Measurements from ENCODE around the gene SLC22A7. TPM values are rescaled to one million over a fixed set of nuclear protein-coding genes. Genes with fewer than 3 reads are reported as not detected.

SLC22A7 gene
- total and polyA plus RNA-seq, 3 donors from 2014 or later: not detected

GRCh38 chr6:43254138-43254817, 43.8 kb upstream of the SLC22A7 start:
- DNase-seq: no peak
- Histone ChIP-seq H3K4me3 (no peak overlapping the region), H3K27me3 (no peaks in the 10 kb centered on the region), H3K27ac (no peak overlapping the region), H3K9me3 (no peaks in the 10 kb centered on the region), H3K36me3 (ENCODE audit: low read depth, missing control alignments) (no peaks in the 10 kb centered on the region), H3K4me1 (peaks cover 6% of the 10 kb centered on the region)
- WGBS, 2 donors: 87 to 88% methylated on average over 13 to 15 of the region's 15 CpGs
- intact Hi-C loops (cut with DNase I; ENCODE audit: low total_unique reads): loop anchor here (10.0 kb wide), 1 partner anchor 261 kb away; the partner anchor contains the start of genes LRRC73, POLR1C and YIPF3
- TF ChIP-seq, protein P1, sequence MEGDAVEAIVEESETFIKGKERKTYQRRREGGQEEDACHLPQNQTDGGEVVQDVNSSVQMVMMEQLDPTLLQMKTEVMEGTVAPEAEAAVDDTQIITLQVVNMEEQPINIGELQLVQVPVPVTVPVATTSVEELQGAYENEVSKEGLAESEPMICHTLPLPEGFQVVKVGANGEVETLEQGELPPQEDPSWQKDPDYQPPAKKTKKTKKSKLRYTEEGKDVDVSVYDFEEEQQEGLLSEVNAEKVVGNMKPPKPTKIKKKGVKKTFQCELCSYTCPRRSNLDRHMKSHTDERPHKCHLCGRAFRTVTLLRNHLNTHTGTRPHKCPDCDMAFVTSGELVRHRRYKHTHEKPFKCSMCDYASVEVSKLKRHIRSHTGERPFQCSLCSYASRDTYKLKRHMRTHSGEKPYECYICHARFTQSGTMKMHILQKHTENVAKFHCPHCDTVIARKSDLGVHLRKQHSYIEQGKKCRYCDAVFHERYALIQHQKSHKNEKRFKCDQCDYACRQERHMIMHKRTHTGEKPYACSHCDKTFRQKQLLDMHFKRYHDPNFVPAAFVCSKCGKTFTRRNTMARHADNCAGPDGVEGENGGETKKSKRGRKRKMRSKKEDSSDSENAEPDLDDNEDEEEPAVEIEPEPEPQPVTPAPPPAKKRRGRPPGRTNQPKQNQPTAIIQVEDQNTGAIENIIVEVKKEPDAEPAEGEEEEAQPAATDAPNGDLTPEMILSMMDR (IDR thresholded peaks at IDR 0.05): no peak
- TF ChIP-seq POLR2A (IDR thresholded peaks at IDR 0.05): no peak

GRCh38 chr6:43254846-43255245, 43.2 kb upstream of the SLC22A7 start:
- intact Hi-C loops (cut with DNase I; ENCODE audit: low total_unique reads): loop anchor here (10.0 kb wide), 1 partner anchor 260 kb away; the partner anchor contains the start of genes LRRC73, POLR1C and YIPF3
- Histone ChIP-seq H3K9me3 (no peaks in the 10 kb centered on the region), H3K4me3 (no peak overlapping the region), H3K36me3 (ENCODE audit: low read depth, missing control alignments) (no peaks in the 10 kb centered on the region), H3K27me3 (no peaks in the 10 kb centered on the region), H3K4me1 (peaks cover 6% of the 10 kb centered on the region), H3K27ac (no peak overlapping the region)
- TF ChIP-seq, protein P1 (IDR thresholded peaks at IDR 0.05): no peak
- no peak for TF ChIP-seq POLR2A (IDR thresholded peaks at IDR 0.05)
- DNase-seq: no peak
- 81 to 88% methylated on average over 11 of the region's 11 CpGs for WGBS, 2 donors

DNA sequence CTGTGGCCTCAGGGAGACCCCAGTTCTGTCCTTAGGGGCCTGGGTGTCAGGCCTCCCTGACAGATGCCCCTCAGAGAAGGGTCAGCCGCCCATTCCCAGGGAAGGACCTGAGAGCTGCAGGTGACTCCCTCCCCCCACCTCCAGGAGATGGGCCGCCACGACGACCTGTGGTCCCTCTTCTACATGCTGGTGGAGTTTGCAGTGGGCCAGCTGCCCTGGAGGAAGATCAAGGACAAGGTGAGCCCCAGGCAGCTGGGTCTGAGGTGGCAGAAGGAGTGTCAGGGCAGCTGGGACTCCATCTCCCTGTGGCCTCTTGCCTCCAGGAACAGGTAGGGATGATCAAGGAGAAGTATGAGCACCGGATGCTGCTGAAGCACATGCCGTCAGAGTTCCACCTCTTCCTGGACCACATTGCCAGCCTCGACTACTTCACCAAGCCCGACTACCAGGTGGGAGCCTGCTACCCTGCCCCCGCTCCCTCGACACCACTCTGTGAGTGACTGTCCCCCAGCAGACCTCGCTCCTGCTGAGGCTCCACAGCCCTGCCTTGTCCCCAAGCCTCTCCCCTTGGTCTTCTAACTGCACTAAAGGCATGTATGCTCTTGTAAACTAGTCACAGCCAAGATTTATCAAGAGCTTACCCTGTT, 42.5 kb upstream of the SLC22A7 start:
- TF ChIP-seq, protein P1 (IDR thresholded peaks at IDR 0.05): no peak
- no peak for TF ChIP-seq POLR2A (IDR thresholded peaks at IDR 0.05)
- Histone ChIP-seq H3K9me3 (no peaks in the 10 kb centered on the region), H3K27me3 (no peaks in the 10 kb centered on the region), H3K36me3 (ENCODE audit: low read depth, missing control alignments) (no peaks in the 10 kb centered on the region), H3K4me3 (no peak overlapping the region), H3K4me1 (peaks cover 6% of the 10 kb centered on the region), H3K27ac (no peak overlapping the region)
- 85 to 89% methylated on average over 11 of the region's 11 CpGs for WGBS, 2 donors
- intact Hi-C loops (cut with DNase I; ENCODE audit: low total_unique reads): loop anchor here (10.0 kb wide), 1 partner anchor 259 kb away; the partner anchor contains the start of genes LRRC73, POLR1C and YIPF3
- DNase-seq: no peak

DNA sequence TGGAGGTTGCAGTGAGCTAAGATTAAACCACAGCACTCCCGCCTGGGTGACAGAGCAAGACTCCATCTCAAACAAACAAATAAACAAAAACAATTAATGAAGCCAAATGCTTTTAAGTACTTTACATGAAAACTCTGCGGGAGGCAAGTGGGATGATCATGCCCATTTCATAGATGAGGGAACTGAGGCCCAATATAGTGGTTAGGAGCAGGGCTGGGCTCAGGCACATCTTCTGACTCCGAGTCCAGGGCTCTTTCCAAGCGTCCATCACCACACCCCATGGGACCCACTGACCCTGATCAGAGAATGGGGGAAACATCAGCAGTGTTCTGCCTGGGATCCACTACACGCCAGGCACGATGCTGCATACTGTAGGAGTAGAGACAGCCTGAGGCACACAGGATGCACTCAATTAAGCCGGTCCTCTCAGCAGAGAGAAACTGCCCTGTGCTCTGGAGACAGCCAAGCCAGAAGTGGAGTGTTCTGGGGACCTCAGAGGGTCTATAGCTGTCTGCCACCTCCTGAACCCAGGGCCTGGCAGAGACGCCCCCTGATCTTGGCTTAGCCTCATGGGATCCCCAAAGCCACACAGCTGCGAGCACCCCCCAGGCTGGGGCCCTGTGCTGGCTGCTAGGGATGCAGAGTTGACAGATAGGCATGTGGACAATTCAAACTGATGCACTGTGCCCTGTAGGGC, 41.2 kb upstream of the SLC22A7 start:
- Histone ChIP-seq H3K27ac (no peak overlapping the region), H3K4me1 (no peaks in the 10 kb centered on the region), H3K27me3 (no peaks in the 10 kb centered on the region), H3K4me3 (no peak overlapping the region), H3K9me3 (no peaks in the 10 kb centered on the region), H3K36me3 (ENCODE audit: low read depth, missing control alignments) (no peaks in the 10 kb centered on the region)
- TF ChIP-seq, protein P1 (IDR thresholded peaks at IDR 0.05): no peak
- no peak for TF ChIP-seq POLR2A (IDR thresholded peaks at IDR 0.05)
- DNase-seq: no peak
- 85 to 87% methylated on average over 9 of the region's 9 CpGs for WGBS, 2 donors
- intact Hi-C loops (cut with DNase I; ENCODE audit: low total_unique reads): loop anchor here (10.0 kb wide), 1 partner anchor 258 kb away; the partner anchor contains the start of genes LRRC73, POLR1C and YIPF3

Data from testis (tissue), 3 donors.